Glomerular endothelial cell (primary cell): Measurements from ENCODE around the gene LHX3. TPM values are rescaled to one million over a fixed set of nuclear protein-coding genes. Genes with fewer than 3 reads are reported as not detected.

Experiments used
- DNase-seq: peaks from one replicate; pipeline ENCODE4 v3.0.0-alpha.2; 2011; ENCODE audit warnings: low read depth, low spot score; ENCODE audit errors: extremely low read depth
- total RNA-seq: library from RNA; depleted of rRNA; stranded (reverse); fragments of >200 nt; gene quantifications from 2 replicates; pipeline ENCODE4 v1.2.3, GENCODE V29; 2015

The LHX3 gene
- not detected in 2 replicates for total RNA-seq

DNA sequence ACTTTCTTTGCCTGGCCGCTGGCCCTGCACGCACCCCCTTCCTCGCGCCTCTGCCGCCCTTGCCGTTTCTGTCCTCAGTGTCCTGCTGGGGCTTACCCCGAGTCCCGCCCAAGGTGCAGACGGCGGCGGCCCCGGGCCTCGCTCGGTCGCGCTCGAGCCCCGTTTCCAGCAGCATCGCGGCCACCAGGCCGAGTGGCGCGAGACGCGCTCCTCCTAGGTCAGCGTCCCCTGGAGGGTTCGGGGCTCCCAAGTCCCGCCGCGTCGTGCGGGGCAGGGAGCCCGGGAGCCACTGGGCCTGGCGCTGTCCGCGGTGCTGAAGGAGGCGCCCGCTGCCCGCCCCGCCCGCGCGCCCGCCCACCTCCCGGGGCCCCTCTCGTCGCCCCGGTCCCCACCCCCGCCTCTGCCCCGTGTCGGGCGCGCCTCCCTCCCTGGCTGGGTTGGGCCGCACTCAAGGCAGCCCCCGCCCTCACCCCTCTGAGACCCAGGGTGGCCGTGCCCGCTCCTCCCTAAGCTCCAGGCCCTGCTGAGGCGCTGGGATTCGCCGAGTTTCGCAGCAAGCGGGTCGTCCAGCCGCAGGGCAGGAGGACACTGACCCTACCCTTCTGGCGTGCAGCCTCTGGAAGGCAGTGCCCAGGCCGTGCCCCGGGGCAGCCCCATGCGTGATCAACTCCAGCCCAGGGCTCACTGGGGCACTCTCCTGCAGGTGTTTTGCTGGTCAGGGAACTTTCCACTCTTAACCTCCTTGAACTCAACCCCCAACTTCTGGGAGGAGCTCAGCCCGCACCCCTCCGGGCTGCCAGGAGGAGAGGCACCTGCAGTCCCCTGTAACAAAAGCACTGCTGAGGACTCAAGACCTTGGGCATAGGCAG lies at the start of gene LHX3:
TSS of gene LHX3 (minus strand) at position 291 of the 869 bp plus-strand sequence. CDS start at position 175, 116 bp downstream.
- DNase-seq = no peak

DNA sequence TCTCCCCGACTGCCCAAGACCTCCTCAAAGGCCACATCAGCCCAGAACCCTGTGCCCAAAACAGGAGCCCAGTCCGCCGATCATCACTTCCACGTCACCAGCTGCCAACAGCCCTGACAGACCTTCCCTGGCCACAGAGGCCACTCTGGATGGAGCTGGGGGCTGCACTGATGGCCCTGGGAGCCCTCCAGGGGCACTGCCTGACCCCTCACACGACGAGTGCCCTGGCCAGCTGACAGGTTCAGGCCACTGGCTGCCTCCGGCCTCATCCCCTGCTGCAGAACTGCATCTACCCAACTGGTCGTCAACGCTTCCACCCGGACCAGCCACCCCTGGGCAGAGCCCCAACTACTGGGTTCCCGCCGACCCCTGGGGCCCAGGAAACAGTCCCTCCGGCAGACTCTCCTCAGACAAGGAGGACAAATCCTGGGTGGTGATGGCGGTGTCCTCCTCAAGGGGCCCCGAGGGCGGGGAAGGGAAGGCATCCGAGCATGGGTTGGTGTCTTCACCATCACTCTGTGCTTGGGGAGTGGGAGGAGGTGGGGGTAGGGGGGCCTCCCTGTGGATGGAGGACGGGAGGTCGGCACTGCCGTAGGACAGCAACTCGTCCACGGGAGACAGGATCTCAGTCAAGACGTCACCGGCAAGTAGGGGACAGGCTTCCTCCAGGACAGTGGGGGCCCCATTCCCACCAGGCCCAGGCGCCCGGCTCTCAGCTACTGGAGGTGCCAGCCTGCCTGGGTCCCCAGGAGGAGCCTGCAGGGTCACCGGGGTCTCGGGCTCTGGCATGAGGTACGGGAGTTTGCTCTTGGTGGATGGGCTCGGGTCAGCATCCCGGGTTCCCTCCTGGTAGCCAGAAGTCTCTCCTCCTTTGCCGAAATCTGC lies 48.6 kb upstream of the LHX3 start:
- no peak for DNase-seq

DNA sequence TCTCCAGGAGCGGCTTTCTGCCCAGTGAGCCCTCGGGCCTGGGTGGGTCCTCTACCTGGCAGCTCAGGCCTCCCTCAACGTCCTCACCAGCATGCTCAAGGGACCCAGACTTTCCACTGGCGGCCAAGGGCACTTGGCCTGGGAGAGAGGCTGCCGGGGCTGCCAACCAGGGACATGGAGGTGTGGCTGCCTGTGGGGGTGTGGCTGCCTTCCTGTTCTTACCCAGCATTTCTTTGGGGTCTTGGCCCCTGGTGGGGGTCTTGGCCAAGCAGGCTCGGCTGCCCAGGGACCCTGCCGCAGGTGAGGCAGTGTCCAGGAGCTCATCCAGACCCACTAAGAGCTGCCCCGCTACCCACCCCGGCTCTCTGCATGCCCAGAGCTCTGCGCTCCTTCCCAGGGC lies 47.9 kb upstream of the LHX3 start:
- no peak for DNase-seq

DNA sequence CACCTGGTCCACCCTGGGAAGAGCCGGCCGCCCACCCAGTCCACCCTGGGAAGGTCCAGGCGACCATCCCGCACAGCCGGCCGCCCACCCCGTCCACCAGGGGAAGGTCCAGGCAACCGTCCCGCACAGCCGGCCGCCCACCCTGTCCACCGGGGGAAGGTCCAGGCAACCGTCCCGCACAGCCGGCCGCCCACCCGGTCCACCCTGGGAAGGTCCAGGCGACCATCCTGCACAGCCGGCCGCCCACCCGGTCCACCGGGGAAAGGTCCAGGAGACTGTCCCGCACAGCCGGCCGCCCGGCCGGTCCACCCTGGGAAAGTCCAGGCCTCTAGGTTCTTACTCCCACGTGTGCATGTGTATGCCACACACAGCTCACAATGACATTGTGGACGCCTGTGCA lies 47.4 kb upstream of the LHX3 start:
- DNase-seq = no peak

DNA sequence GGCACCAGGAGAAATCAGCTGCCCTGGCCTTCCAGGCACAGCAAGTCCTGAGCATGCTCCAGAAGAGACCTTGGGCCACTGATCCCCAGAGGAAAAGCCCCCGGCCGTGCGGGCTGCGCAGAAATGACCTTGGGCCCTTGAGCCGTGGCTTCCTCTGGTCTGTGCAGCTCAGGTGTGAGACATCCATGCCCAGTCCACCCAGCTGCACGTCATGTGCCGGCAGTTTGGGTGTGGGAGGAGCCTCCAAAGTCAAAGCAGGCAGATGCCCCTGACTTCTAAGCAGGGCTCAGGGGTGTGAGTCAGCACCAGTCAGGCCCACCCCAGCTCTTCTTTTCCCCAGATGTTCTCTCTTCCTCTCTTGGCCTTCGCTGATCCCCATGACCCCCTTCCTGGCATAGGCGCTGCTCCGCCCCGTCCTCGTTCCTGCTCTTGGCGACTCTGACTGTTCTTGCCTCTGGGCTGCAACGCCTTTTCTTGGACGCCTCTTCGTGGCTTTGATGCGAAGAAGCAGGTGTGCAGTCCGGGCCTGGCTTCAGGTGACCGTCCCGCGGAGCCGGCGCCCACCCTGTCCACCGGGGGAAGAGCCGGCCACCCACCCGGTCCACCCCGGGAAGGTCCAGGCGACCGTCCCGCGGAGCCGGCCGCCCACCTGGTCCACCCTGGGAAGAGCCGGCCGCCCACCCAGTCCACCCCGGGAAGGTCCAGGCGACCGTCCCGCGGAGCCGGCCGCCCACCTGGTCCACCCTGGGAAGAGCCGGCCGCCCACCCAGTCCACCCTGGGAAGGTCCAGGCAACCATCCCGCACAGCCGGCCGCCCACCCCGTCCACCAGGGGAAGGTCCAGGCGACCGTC lies 46.6 kb upstream of the LHX3 start:
- DNase-seq = no peak

DNA sequence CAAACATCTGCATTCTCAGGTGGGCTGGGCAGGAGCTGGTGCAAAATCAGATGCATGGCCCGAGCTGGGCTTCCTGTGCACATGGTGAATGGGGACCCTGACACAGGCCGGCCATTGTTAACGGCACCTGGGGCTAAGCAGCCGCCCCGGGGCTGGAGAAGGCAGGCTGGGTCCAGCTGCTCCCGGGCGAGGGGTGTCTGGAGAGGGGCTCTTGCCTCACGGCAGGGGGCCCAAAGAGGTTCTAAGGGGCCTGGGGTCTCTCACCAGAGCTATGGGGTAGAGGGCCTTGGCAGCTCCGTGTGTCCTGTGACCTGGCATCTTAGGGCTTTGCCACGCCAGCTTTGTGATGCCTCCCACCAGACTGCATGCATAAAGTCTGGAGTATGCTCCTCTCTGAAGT lies 45.7 kb upstream of the LHX3 start:
- no peak for DNase-seq

DNA sequence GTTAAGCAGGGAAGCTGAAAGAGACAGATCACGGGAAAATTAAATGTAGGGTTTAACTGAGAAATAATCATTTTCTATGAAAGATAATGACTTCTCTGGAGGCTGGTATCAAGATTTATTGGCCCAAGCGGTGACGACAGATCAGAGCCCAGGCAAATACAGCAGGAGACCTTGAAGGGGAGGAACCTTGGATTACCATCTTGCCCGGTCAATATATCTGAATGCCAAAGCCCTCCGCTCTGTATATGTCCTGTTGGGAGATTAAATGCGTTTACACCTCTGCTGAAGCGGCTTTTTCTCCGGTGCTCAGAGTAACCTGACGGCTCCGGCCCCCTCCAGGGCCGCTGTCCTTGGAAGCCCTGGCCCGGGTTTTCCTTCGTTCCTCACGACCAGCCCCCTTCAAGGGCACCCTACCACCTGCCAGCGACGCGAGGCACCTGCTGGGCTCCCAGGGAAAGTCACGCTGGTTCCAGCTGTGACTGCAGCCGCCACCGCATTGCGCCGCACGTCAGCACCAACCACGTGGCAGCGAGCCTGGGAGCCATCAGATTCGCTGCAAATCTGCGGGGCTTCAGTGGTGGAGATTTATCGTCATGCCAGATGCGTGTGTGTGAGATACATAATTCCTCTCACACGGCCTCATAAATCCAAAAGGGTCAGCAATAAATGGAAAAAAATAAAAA lies 45.1 kb upstream of the LHX3 start:
- no peak for DNase-seq

DNA sequence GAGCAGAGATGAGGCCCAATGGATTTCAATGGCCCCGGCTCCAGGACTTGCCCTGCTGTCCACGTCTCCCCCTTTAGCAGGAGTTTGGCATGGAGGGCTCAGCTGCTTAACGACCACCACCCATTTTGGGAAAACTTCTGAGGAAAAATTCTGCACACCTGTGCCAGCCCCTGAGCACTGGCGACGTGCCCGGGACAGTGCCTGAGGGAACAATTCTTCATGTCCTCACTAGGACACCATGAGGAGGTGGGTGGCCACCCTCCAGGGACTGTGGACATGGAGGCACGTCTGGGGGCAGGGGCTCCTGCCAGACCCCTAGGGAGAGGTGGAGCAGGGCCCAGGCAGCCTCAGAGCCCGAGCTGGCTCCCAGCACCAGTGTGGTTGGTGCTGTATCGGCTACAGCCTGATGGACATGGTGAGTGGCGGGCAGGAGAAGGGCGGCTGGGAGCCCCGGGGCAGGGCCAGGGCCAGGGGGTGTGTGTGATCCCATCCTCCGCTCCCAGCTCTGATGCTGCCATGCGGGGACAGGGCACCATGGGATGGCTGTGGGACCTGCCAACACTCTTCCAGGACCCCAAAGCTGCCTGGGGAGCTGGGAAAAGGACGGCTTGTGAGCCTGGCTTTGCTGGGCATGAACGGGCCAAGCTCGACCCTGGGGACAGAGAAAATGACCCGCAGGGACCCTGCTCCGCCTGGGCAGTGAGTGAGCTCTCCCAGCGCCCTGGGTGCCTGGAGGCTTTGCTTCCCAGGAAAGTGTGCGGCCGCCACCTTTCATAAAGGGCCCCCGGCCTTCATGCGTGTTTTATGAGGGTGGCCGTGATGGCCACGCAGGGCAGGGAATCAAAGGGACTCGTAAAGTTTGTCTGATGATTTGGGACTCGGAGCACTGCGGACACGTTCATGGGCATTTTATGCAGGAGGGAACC lies 44.3 kb upstream of the LHX3 start:
- no peak for DNase-seq

DNA sequence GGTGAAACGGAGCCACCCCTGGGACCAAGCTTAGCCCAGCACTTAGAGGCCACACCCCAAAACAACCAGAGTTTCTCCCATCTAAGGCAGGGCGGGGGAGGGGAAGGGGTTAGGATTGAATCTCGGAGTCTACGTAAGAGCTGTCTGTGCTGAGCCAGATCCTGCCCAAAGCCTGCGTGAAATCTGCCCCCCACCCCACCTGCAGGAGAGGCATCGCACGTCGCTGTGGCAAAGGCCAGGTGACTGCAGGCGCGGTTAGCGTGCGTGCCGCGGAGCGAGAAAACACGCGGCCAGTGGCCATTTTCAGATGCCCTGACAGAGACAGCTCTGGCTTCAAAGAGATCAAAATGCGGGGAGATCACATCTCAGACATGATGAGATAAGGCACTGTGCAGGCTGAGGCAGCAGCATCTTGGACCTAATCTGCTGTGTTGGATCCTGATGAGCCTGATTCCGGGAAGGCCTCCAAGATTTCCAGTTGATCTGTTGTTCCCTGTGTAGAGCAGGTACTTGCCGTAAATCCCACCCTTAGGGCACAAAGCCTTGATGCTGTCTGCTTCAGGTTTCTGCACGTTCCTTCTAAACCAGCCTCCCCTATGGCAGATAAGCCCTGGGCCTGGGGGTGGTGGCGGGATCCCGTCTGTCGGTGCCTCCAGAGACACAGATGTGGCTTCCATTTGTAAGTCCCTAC lies 43.2 kb upstream of the LHX3 start:
- DNase-seq = no peak

DNA sequence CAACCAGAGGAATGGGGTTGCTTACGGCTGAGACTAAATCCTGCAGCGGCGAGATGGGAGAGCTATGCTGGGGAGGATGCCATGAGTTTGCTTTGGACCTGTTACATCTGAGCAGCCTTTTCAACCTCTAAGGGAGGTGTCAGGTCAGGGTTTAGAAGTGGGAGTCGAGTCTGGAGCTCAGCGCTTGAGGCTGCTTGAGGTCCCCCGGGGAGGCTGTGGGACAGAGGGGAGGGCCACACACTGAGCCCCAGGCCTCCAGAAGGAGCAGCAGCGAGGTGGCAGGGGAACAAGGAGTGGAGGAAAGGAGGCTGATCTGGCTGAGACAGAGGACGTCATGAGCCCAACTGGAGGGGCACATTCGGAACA lies 42.6 kb upstream of the LHX3 start:
- no peak for DNase-seq

DNA sequence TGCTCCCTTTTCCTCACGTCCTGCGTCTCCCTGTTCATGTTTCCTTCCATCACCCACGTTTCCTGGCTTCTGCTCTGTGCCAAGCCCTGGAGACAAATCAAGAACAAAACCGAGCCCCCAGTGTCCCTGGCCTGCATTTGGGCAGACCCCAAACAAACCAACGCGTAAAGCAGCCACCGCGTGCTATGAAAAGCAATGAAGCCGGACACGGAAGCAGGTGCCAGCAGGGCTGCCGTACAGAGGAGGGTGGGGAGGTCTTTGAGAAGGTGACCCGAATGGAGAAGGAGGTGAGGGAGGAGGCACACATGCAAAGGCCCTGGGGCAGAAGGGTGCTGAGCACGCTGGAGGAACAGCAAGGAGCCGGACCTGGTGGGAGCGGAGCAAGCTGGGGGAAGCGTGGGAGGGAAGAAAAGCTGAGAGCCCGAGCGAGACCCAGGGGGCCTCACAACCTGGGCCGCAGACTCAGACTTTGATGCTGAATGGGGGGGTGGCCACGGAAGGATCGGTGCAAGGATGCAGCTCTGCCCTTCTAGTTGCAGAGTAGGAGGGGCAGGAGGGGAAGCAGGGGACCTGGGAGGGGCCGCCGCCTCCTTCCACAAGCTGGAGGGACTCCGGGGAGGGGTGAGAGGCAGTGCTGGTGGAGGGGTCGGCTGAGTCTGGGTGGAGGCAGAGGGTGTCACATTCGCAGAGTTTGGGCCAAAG lies 42.1 kb upstream of the LHX3 start:
- no peak for DNase-seq

DNA sequence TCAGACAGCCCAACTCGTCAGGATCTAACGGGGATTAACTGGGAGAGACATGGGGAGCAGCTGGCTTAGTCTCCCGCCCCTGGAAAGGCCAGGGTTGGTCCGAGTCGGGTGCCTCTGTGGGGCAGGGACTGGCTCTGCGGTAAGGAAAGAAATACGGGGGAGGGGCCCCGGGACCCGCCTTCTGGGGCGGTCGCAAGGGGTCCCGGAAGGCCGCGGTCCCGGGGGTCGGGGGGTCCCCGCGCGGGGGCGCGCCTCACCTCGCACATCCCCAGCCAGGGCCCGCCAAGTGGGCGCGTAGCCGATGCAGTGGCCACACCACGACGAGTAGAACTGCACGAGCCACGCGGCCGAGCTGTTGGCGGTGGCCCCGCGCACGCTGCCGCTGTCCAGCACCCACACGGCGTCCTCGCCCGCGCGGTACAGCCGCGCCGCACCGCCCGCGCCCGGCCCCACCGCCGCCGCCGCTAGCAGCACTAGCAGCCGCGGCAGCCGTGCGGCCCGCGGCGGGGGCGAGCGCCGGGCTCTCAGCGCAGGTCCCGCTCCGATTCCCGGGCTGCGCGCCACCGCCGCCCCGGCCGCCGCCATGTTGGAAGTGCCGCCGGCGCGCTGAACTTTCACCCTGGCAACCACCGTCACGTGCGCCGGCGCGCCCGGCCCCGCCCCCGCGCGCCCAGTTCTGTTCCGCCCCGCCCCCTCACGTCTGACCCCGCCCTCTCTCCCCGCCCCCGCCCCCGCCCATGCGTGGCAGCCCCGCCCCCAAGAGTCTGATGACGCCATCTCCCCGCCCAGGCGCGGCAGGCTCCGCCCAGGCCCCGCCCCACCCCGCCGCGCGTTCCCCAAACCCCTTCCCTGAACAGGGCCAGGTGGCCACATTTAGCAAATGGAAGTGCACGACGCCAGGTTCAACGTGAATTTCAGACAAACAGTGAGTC lies 40.6 kb upstream of the LHX3 start, which contains the start of gene QSOX2:
TSS of gene QSOX2 (minus strand) at position 594 of the 932 bp plus-strand sequence. CDS start at position 585, 9 bp downstream.
- no peak for DNase-seq

DNA sequence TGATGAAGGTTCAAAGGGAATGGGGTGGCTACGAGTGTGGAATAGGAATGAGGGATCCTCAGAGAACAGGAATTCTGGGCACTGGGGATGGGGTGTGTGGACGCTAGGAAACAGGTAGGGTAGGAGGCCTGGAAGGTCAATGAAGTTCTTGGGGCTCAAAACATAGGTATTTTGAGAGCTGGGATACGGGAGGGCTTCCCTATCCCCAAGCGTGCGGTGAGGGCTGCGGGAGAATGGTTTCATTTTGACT lies 40.0 kb upstream of the LHX3 start:
- no peak for DNase-seq

DNA sequence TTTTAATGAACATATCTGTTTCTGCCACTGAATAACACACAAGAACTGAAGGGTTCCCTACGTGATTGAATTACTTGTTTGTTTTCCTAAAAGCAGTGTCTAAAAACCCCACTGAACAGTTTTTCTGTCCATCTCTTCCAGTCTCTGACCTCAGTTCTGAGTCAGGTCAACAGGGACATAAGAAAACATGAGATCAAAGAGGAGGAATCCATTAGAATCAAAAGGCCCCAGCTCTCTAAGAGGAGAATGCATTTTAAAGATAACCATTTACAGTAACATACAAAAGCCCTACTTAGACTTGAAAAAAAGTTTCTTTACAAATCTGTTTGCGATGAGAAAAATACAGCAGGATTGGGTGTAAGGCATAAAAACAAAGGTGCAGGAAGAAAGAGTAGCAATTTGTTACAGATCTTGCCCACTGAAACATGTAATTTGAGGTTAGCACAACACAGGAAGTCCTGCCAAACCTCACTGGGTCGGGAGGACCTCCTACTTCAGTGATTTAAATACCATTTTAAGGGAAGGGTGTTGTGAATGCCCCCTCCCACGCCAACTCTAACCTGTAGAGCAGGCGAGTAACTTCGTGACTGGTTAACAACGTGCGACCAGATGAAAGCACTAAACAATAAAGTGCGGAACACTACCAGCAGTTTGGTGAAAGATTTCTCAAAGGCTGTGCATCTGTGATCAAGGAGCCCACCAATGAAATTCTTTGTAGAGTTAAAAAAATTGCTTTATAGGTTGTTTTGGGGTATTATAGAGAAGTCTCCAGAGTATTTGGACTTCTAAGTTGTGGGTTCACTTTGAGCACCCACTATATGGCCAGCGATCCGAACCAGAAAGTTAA lies 39.4 kb upstream of the LHX3 start:
- no peak for DNase-seq

DNA sequence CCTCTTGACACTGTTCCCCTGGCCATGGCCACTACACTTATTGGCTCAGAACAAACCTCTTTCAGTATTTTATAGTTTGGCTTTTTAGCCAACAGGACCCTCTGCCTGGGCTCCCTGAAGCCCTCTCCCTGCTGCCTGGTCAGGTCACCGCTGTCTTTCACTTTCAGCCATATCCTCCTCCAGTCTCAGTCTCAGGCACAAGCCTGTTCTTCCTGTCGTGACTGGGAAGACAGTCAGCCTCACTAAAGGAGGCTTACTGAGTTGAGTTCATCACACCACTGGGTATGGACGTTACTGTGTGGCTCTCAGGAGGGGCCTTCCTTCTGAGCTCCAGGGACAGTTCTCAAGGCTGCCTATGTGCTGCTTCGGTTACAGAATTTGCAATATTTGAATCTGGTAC lies 38.7 kb upstream of the LHX3 start:
- DNase-seq = no peak

DNA sequence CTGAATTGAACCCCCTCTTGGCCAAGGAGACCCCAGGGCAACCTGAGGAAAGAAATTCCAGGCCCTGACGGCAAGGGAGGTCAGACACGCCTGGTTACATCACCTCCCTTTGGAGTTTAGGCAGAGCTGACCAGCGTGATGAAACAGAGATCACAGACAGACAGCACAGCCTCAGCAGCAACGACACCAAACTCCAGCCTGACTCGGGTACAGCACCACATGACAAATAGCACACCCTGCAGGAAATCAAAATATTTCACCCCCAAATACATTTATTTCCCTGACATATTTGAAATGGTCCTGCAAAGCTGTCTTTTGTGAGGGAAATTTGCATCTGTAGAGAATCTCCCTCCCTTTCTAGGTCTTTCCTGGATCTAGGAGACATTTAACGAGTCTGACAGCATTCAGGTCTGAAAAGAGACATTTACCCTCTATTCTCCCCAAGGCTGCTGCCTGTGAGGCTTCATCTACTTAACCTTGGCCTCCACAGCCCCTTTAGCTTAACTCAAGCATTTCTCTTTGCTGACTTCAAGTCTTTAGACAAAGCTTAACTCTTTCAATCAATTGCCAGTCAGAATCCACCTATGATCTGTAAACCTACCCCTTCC lies 38.1 kb upstream of the LHX3 start:
- DNase-seq = no peak
